Measurements from ENCODE around the gene GPBP1.

Gene GPBP1

DNA sequence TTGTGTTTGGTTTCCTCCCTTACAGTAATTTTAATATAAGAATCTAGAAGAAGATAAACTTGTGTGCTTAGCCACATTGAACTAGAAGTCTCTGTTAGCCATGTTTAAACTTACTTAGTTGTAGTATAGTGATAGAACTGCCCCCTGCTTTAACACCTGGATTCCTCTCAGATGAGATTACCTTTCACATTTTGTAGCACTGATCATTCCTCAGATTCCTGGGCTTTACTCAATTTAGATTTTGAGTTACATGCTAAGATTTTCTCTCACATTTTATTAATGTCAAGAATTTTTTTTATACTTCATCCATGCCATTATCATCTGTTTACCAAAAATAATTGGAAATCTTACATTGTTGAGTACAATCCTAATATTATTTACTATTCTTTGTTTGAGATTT is 70.5 kb downstream of the GPBP1 start:
- TF ChIP-seq, protein P1, sequence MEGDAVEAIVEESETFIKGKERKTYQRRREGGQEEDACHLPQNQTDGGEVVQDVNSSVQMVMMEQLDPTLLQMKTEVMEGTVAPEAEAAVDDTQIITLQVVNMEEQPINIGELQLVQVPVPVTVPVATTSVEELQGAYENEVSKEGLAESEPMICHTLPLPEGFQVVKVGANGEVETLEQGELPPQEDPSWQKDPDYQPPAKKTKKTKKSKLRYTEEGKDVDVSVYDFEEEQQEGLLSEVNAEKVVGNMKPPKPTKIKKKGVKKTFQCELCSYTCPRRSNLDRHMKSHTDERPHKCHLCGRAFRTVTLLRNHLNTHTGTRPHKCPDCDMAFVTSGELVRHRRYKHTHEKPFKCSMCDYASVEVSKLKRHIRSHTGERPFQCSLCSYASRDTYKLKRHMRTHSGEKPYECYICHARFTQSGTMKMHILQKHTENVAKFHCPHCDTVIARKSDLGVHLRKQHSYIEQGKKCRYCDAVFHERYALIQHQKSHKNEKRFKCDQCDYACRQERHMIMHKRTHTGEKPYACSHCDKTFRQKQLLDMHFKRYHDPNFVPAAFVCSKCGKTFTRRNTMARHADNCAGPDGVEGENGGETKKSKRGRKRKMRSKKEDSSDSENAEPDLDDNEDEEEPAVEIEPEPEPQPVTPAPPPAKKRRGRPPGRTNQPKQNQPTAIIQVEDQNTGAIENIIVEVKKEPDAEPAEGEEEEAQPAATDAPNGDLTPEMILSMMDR (conservative IDR thresholded peaks at IDR 0.05): no peak
- no peak overlapping the region for H3K27ac ChIP-seq

DNA sequence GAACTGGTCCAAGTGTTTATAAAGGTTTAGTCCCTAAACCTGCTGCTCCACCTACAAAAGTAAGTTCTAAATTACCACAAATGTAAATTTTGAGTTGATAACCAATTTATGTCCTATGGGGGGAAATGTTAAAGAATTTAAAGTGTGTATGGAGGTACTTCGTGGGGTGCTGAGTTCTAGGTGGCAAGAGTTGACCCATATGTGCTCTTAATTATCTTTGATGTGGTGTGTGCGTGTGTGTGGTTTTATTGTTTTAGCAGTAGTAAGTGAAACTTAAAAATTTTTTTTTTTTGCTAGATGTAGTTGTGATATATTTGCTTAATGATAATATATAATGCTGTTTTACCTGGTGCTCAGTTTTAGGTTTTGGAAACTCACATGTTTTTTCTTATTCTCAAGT is 72.6 kb downstream of the GPBP1 start:
- TF ChIP-seq, protein P1 (conservative IDR thresholded peaks at IDR 0.05): no peak
- no peak overlapping the region for H3K27ac ChIP-seq

DNA sequence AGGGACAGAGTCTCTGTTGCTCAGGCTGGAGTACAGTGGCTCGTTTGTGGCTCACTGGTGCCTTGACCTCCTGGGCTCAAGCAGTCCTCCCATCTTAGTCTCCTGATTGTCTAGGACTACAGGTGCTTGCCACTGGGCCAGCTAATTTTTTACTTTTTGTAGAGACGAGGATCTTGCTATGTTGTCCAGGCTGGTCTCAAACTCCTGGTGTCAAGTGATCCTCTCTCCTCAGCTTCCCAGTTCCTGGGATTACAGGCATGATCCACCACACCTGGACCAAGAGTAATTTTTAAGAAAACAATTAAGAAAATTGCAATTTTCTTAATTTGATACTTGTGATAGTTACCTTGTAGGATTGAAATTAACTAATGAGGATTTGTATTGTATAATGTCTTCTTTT is 73.9 kb downstream of the GPBP1 start:
- TF ChIP-seq, protein P1 (conservative IDR thresholded peaks at IDR 0.05): no peak
- H3K27ac ChIP-seq: no peak overlapping the region

DNA sequence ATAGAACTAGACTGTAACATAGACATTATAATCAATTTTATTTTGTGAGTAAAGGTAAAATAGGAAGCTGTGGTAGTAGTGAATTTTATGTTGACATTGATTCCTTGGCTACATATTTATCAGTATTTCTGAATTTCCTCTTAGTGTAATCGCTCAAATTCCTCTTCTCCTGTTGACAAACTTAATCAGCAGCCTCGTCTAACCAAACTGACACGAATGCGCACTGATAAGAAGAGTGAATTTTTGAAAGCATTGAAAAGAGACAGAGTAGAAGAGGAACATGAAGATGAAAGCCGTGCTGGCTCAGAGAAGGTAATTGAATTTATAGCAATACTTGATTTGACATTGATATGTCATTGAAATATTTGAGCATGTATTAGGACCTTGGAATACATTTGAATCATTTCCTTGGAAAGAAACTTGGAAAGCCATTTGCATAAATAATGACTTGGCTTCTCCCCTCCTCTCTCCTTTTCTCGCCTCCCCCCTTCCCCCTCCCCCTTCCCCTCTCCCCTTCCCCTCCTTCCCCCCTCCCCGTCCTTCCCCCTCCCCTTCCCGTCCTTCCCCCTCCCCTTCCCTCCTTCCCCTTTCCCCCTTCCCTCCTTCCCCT is 75.5 kb downstream of the GPBP1 start:
- TF ChIP-seq, protein P1 (conservative IDR thresholded peaks at IDR 0.05): no peak
- H3K27ac ChIP-seq: no peak overlapping the region

DNA sequence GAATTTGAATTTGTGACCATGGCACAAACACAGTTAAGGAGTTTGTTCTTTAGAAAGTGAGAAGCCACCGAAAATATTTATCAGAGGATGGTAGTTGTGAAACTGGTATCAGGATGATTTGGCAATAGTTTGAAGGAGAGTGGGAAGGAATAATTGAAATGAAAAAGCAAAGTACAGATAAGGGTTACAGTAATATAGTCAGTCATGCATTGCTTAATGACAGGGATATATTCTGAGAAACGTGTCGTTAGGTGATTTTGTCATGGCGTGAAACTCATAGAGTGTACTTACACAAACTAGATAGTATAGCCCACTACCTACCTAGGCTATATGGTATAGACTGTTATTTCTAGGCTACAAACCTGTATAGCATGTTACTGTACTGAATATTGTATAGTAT is 84.2 kb downstream of the GPBP1 start:
- H3K27ac ChIP-seq: no peak overlapping the region
- TF ChIP-seq, protein P1 (conservative IDR thresholded peaks at IDR 0.05): no peak

DNA sequence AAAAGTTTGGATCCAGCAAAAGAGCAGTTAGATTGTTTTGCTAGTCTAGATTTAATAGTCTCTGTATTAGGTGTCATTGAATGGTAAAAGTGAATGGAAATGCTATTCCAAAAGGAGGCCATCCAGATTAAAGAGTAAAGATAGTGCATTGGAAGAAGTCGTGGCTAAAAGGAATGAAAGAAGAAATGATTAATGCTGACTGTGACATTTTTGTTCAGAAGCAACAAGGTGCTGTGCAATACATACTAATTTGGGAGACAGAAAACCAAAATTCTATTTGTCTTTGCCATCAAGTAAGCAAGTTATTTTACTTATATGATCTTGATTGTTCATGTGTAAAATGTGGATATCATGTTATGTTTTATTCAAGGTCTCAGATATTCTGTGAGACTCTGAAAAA is 85.1 kb downstream of the GPBP1 start:
- no peak overlapping the region for H3K27ac ChIP-seq
- TF ChIP-seq, protein P1 (conservative IDR thresholded peaks at IDR 0.05): no peak

DNA sequence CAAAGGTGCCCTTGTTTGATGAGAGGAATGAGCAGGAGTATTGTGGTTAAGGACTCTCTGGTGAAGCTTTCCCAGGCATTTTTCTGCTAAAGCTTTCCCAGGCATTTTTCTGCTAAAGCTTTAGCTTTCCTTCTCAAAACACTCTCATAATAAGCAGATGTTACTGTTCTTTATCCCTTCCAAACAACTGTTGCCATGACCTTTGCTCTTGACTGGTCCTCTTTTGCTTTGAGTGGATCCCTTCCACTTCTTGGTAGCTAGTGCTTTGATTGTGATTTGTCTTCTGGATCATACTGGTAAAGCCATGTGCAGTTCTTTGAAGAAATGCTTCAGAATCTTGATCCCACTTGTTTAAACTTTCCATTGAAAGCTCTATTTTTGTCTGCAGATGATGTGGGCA is 85.8 kb downstream of the GPBP1 start:
- TF ChIP-seq, protein P1 (conservative IDR thresholded peaks at IDR 0.05): no peak
- H3K27ac ChIP-seq: no peak overlapping the region
